CD1c-positive myeloid dendritic cell (primary cell): Measurements from ENCODE around the gene DDX20.
"Not testable (repeated sequence)": the region's sequence is repeated elsewhere in the genome, so short reads cannot be mapped to it uniquely, and the experiment has no call there.

Experiments used
- DNase-seq: peaks from one replicate; pipeline ENCODE4 v3.0.0-alpha.2; 2016; ENCODE audit errors: extremely low spot score

Gene DDX20

DNA sequence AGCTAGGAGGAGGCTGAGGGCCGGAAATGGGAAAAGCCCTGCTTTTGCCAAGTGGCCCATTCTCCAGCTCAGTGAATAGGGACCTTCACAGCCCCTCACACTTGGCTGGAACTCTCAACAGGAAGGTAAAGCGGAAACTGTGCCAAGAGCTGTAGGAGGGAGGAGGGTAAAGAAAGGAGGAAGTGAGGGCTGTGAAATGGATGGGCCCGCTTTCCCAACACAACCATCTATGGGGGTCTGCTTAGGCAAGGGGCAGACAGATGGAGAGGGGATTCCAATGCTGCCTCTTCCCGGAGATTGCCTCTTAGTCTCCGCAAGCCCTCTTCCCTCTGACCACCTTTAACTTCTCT, 21.7 kb upstream of the DDX20 start:
- peak; percentile 84 for DNase-seq

DNA sequence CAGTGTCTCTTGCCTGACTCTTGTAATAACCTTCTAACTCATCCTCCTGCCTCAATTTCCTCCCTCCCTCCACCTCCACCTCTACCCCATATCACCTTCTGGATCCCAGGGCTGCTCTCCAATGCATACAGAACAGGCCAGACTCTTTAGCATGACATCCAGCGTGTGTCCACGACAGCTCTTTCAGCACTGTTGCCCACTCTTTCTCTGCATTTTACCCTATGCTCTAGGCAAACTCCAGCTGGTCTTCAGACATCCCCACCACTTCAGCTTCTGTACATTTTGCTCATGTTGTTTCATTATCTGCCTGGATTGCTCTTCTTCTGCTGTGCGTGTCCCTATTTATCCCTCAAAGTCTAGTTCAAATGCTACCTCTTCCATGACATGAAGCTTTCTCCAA, 21.3 kb upstream of the DDX20 start:
- no peak for DNase-seq

DNA sequence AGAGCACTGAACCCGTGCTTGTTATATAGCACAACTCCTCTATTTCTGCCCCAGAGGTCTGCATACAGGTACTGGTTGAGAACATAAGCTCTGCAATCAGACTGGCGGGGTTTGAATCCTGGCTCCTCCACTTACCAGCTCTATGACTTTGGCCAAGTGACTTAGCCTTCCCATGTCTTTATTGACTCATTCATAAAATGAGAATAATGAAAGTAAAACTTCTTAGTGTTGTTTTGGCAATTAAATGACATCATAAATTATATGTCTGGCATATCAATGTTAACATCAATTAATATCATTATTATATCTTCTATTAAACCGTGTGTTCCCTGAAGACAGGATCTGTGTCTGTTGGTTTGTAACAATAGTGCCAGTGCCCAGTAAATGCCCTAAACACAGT, 20.8 kb upstream of the DDX20 start:
- DNase-seq = no peak

DNA sequence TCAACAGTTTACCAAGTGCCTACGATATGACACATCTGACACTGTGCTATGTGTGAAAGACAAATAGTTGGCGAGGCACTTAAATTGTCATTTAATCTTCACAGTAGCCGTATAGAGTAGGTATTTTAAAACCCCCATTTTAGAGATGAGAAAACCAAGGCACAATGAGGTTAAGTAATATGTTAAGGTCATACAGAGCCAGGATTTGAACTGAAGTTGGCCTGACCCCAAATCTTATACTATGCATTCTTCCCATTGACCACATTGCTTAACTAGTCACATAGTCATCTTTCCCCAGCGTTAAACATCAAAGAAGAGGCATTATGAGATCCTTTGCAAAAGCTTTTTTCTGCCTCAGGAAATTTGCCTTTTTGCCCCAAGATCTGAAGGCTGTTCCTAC, 20.4 kb upstream of the DDX20 start:
- no peak for DNase-seq

DNA sequence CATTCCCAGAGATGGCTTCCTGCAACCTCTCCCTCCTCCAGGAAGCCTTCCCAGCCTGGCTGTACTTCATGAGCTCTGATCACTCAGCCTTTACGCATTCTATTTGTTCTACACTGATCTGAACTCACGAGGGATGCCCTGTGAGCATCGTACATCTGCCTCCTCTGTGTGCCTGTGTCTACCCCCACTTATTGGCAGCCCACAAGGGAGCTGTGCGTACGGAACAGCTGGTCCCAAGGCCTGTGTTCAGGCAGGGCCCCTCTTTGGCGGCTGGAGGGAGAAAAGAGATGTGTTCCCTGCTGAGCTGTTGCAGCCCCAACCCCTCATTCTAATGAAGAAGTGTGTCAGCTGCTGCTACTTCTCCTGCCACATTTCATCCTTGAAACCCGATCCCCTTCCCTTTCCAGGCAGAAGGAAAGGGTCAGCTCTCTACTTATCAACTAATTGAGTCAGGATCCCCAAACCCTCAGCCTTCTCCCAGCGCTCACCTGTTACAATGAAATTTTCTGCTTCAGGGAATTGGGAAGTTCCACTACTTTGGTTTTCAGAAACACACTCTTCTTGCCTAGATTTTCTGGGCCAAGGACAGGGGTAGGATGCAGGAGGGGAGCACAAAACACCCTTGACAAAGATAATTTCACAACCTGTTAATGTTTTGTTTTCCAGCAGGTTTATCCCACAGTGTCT, 19.7 kb upstream of the DDX20 start:
- DNase-seq = no peak

DNA sequence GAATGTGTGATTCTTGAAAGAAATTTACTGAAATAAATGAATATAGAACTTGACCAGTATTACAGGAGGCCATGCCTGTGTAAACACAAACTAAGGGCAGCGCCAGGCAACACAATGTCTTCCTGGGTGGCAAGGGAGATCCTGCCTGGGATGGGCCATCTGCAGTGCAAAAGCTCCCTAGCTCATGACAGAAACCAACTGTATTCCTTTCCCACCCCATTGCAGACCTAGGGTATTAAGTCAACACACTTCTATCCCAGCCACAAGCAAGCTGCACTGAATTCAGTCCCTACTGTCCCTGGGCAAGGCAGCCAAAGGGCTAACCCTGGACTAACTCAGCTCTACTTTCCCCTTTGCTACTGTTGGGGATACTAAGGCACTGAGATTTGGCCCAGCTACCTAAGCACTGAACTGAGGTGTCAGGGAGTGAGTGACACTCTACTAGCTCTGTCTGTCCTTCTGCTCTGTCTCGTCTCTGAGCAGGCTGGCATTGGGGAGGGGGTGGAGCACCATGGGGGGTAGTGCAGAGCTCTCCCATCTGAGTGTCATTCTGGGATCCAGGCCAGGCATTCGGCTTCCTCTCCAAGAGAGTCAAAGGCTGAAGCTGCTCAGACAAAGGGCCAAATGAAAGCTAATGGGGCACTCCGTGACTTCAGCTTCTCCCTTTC, 19.0 kb upstream of the DDX20 start:
- no peak for DNase-seq

DNA sequence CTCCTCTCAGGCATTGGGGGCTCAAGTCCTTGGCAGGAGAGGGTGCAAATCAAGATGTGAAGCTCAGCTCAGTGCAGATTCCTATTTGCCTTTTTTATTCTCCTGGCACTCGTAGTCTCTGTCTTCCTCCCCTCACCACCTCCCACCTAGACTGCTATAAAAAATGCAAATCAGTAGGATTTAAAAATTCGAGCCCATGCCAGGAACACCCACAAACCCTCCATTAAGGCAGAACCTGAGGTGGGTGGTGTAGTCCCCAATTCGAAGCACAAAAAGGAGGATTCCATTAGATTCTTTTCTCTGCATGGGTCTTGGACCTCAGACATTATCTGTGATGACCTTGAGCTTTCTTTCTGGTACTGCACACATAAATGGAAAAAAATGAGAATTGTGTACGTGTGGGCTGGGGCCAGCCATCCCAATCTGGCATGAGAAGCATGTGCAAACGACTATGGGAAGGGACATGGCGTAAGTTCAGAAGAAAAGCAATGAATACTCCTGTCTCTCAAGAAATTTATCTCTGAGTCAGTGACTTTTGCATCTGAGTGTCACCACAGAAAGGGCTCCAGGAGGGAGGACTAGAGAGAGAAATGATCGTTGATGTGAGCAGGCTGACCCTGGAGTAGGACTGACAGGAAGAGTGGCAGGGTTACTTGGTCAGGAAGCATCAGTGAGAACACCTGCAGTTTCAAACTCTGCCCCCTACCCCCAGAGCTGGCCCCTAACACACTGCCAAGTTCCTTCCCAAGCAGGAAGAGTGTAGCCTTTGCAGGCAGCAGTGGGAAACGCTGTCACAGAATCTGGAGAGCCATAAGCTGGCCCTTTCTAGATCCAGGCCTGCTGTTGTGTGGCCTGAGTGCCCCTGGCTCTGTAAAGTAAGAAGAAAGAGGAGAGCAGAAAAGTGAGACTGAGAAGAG, 18.2 kb upstream of the DDX20 start:
- DNase-seq = no peak

DNA sequence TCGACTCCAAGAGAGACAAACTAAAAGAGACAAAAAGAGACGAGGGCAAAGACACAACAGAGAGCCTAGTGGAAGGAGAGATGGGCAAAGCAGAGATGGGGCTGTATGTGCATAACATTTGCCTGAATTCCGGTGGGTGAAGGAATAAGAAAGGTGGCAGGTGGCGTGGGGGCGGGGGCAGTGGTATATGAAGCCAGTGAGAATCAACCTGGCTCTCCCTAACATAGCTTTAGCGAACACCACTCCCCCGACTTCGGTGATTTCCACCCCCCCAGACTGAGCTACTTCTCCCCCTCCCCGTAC, 17.6 kb upstream of the DDX20 start:
- DNase-seq = no peak

DNA sequence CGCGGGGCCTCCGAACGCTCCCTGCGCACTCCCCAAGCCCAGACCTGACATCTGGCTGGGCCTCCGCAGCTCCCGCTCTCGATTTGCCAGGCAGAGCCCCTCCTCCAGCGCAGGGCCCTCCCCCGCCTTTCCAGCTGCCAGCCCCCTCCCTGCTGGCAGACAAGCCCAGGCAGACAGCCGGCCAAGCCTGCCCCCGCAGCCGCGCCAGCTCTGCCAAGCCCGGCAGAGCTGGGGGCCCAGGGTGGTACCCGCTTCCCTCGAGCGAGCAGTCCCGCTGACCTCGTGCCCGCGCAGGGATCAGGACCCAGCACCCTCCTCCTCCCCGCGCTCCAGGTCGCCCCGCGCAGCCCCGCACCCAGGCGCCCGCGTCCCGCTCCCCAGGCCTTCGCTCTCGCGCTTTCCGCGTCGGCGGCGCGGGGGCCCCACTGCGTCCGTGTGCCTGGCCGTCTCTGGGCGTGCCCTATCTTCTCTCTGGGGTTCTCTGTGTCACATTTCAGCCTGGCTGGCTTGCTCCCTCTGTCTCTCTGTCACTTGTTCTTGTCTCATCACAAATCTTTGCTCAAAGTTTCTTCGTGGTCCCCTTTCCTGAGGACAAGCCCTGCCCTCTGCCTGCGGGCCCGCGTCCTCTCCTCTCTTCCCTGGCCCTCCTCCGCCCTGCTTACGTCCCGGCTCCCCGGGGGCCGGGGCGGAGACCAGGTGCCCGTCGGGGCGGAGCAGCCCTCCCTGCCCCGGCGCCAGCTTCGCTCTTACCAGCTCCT, 17.1 kb upstream of the DDX20 start:
- DNase-seq = peak; percentile 61

DNA sequence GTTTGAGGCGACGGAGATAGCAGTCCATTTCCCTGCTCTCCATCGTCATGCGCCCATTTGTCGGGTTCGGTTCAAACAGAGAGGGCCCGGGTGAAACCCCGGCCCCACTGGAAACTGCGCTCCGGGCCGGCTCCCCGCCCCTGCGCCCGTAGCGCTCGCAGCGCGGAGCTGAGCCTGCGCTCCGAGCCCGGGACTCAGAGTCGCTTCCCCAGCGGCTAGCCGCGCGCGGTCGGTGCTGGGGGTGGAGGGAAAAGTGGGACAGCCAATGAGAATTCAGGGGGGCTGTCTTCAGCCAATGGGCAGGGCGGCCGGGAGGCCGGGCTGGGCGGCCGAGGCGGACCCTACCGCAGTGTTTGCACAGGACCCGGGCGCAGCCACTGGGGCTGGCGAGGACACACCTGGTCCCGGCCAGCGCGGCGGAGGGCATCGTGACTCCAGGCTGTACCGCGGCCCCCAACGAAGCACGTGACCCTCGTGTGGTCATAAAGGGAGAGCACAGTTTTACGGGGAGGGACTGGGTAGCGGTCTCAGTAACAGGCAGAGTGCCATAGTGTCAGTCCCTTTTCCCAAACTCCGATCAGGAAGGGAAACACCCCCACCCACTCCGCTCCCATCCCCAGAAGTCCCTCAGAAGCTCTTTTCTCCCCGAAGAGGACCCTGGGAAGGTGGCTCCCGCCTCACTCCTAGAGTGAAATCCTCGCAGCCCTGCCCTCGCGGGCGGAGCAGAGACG, 16.3 kb upstream of the DDX20 start, which contains the start of gene INKA2:
TSS of gene INKA2 (minus strand) at position 202 of the 731 bp plus-strand sequence. CDS start at position 49, 153 bp downstream.
- DNase-seq = peak; percentile 93

DNA sequence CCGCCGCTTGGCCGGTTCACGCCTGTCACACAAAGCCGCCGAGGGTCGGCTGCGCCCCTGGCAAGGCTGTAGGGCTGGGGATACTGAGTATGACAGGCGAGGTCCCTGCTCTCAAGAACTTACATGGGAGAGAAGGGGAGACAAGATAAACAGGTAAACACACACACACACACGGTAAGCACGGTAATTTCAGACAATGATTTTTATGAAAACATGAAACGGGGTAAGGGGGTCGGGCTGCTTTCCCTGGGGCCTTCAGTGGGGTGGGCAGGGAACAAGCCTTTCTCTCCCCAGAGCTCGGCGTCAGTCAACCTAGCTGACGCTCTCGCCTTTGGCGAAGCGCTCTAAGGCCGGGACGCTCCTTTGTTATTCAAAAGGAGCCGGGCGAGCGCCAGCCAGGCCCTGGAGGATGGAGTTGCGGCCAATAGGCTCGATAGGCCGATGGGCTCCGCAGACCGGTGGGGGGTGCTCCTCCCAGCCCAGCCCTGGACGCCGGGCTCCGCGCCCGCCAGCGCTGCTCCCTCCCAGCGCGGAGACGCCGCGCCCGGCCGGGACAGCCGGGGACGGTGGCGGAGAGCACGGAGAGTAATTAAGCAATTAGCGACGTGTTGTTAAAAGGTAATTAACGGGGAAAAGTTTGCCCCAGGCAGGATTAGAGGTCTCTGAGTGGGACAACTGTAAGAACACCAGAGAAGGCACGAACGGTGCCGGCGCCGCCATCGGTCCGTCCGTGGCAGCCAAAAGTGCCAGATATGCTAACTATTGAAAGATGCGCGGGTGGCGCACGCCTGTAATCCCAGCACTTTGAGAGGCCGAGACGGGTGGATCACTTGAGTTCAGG, 15.6 kb upstream of the DDX20 start:
- no peak for DNase-seq

DNA sequence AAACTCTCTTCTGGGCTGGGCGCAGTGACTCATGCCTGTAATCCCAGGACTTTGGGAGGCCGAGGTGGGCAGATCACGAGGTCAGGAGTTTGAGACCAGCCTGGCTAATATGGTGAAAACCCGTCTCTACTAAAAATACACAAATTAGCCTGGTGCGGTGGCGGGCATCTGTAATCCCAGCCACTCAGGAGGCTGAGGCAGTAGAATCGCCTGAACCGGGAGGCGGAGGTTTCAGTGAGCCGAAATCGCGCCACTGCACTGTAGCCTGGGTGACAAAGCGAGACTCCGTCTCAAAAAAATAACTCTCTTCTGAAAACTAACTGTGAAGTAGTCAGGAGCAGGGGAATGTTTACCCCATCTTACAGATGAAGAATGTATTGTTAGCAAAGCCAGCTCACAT, 13.4 kb upstream of the DDX20 start:
- not testable (repeated sequence) for DNase-seq

DNA sequence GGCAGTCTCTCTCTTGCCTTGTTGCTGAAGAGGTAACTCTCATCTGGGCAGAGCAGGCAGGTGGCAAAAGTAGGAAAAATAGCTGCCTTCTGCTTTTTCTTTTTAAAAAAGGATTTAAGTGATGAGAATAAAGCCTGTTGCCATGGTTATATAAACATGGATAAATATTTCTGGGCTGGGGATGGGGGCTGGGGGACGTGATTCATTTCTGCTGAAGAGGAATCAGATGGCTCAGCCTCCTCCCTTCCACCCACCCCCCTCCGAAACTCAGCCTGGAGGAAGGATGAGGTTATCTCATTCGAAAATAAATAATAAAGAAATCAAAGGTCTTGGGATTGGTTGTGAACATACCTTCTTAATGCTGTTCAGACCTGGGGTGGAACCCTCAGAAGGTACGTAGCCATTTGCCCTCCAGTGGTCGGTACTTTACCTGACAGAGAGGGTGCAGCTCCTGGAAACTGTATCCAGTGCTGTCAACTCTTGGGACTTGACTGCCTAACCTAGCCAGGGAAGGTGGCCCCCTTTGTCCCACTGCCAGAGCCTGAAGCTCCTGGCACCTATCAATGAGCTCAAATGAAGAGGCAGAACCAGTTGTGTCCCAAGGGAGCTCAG, 12.7 kb upstream of the DDX20 start:
- DNase-seq = peak; percentile 52

DNA sequence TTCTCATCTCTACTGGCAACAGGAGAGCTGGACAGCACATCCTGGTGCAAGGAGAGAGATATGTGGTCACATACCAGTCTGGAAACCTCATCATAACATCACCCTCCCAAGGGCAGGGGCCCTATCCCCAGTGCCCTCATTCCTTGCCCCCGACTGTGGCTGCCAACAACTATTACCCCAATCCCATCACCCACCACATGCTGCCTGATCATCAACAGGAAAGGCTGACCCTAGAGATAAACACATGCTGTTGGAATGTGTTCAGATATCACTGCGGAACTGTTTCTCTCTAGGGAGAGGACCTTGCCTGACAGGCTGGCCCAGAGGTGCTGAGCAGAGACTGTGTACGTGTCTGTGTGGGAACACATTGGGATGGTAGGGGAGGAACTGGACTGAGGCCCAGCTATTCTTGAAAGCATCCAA, 12.0 kb upstream of the DDX20 start:
- DNase-seq = no peak

DNA sequence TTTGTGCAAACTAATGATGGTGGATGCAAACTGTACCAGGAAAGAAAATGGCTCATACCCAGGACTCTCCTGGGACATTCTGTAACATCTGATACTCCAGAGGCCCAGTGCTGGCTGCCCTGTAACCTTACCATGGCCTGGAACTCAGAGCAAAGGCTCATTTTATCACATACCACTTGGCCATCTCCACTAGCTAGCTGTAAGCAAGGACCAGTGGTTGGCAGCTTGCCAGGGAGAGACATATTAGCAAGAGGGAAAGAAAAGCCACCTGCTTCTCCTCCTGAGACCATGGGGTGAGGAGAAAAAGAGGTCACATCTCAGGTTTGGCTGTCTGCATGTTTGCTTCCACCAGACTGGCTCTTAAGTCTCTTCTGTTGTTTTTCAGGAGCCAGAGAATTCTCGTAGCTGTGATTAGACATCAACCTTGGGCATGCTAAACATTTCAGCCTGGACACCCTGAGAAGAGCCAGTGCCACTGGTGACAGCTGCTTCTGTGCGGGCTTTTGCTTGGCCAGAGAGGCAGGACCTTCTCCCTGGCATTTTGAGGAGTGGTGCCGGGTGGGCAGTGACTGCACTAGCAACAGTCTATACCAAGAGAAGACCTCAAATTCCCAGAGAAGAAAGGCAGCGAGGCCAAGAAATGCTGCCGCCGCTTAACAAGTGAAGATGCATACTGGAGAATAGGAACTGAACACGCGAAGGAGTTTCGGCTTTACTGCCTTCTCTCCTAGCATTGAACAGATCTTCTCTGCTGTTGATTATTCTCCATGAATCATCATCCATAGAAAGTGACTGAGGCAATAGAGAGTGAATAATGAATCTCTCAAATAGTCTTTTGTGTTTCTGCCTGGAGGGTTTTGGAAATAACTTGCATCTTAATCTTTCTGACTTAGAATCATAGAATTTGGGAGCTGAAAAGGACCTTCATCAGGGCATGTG, 9.8 kb upstream of the DDX20 start:
- no peak for DNase-seq

DNA sequence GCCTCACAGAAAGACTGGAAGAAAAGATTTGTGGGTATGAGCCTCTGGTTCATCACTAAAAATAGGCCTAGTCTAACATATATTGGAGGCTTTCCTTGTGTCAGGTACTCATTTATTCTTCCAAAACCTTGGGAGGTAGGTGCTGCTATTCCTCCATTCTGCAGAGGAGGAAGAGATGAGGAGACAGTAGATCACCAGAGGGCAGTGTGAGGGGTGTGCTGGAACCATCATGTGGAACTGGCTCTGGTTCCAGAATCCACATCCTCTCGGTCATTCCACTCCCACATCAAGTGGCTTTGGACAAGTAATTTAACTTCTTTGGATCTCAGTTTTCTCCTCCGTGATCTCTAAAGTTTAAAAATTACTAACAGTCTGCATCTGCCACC, 9.1 kb upstream of the DDX20 start:
- DNase-seq = no peak

DNA sequence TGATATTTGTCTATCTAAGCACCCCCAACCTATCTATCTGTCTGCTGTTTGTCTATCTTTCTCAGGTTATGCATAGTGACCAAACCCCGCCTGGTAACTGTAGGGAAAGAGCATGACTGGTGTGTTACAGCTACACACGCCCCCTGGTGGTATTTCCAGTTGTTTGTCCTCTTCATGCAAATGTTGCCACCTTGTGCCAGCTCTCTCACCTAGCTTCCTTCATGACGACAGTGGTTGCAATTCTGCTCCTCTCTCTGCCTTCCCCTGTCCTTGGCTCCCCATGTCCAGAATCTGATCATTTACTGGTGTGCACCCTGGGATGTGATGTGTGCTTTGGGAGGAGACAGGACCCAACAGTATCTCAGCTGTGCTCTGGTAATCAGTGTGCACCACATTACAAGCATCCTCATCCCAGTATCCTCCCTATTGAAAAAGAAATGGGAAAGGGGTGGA, 8.4 kb upstream of the DDX20 start:
- DNase-seq = peak; percentile 83

DNA sequence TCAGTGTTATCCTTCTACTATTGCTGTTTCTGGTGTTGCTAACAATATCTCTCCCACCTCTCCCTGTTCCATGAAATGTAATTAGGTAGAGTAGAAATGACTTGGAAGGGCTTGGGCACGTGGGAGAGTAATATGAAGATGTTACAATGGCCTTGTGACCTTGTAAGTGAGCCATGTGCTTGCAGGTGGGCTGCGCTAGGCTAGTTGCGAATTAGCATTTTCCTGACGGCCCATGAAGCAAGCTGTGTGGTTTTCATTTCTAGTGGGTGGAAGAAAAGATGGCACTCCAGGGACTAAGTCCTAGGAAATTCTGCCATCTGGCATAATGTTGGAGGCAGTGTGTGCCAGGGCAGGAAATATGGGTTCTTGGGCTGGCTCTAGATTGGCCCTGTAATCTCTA, 7.8 kb upstream of the DDX20 start:
- no peak for DNase-seq

DNA sequence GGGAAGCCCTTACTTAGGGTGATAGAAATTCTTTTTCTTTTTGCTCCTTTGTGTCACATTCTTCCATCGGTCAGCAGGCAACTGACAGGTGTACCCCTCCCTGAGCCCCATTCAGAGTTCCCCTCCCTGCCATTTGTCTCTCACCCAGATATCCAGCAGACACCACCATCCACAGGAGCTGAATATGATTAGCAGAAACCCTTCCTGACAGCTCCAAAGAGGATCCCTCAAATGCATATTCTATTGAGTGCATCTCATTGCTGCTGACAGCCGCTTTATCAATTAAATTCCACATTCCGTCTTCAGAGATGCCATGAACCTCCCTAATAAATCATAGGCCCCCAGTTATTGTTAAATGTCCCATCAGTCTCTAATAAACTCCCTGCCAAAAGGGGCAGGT, 6.1 kb upstream of the DDX20 start:
- no peak for DNase-seq
